ENCODE results near the gene SELENOH. TPM values are rescaled to one million over a fixed set of nuclear protein-coding genes. Genes with fewer than 3 reads are reported as not detected.

Gene SELENOH
- total and polyA plus RNA-seq, 9 of the 15 experiments (the other 6 are each of a cell fraction or from before 2014, with no cell fraction given), result 16.6 to 299 (median 118) TPM

- no peak for TF ChIP-seq PTBP1 (IDR thresholded peaks at IDR 0.05; ENCODE audit: low read depth, low read length)
- TF ChIP-seq, protein P1, sequence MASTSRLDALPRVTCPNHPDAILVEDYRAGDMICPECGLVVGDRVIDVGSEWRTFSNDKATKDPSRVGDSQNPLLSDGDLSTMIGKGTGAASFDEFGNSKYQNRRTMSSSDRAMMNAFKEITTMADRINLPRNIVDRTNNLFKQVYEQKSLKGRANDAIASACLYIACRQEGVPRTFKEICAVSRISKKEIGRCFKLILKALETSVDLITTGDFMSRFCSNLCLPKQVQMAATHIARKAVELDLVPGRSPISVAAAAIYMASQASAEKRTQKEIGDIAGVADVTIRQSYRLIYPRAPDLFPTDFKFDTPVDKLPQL (IDR thresholded peaks at IDR 0.05; ENCODE audit: extremely low read depth, insufficient read length), result no peak
- TF ChIP-seq KDM5B (IDR thresholded peaks at IDR 0.05; ENCODE audit: insufficient replicate concordance, low read depth, low read length), result peak; percentile 80
- no peak for TF ChIP-seq ZNF449 (CRISPR knock-in tag; IDR thresholded peaks at IDR 0.05)
- TF ChIP-seq SNRNP70 (optimal IDR thresholded peaks at IDR 0.05; ENCODE audit: low read depth, low read length), result no peak
- no peak for TF ChIP-seq MTF1 (CRISPR knock-in tag; IDR thresholded peaks at IDR 0.05; ENCODE audit: borderline replicate concordance)
- no peak for TF ChIP-seq SP2 (IDR thresholded peaks at IDR 0.05; ENCODE audit: extremely low read depth, low read depth, low read length, poor library complexity, severe bottlenecking)
- TF ChIP-seq FUS (optimal IDR thresholded peaks at IDR 0.05; ENCODE audit: low read depth, low read length), result no peak
- peak; percentile 99 for TF ChIP-seq ZEB2 (IDR thresholded peaks at IDR 0.05)
- no peak for TF ChIP-seq SNIP1 (IDR thresholded peaks at IDR 0.05; ENCODE audit: low read depth)
- TF ChIP-seq HMG20A (CRISPR knock-in tag; conservative IDR thresholded peaks at IDR 0.05), result no peak
- peak; percentile 77 for TF ChIP-seq PRPF4 (IDR thresholded peaks at IDR 0.05; ENCODE audit: insufficient read depth, low read depth, low read length, poor library complexity, severe bottlenecking)
- peak; percentile 78 for TF ChIP-seq ZFX (CRISPR knock-in tag; IDR thresholded peaks at IDR 0.05)
- TF ChIP-seq, protein P2, sequence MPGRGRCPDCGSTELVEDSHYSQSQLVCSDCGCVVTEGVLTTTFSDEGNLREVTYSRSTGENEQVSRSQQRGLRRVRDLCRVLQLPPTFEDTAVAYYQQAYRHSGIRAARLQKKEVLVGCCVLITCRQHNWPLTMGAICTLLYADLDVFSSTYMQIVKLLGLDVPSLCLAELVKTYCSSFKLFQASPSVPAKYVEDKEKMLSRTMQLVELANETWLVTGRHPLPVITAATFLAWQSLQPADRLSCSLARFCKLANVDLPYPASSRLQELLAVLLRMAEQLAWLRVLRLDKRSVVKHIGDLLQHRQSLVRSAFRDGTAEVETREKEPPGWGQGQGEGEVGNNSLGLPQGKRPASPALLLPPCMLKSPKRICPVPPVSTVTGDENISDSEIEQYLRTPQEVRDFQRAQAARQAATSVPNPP (IDR thresholded peaks at IDR 0.05; ENCODE audit: borderline replicate concordance, insufficient read depth, insufficient read length), result no peak
- no peak for TF ChIP-seq NFE2L1 (tag; IDR thresholded peaks at IDR 0.05; ENCODE audit: borderline replicate concordance, low read depth)
- peak; percentile 45 for TF ChIP-seq CBFA2T2 (conservative IDR thresholded peaks at IDR 0.05)
- TF ChIP-seq KLF13 (tag; IDR thresholded peaks at IDR 0.05; ENCODE audit: borderline replicate concordance, low read depth), result peak; percentile 92
- TF ChIP-seq ZNF282 (CRISPR knock-in tag; IDR thresholded peaks at IDR 0.05), result no peak
- peak; percentile 38 for TF ChIP-seq ASH1L (IDR thresholded peaks at IDR 0.05; ENCODE audit: borderline replicate concordance, low read depth, partially characterized antibody)
- no peak for TF ChIP-seq HNRNPL (IDR thresholded peaks at IDR 0.05; ENCODE audit: low read depth, low read length)
- TF ChIP-seq EP400 (IDR thresholded peaks at IDR 0.05), result peak; percentile 98
- TF ChIP-seq ZNF551 (CRISPR knock-in tag; IDR thresholded peaks at IDR 0.05), result no peak; the same call in 1 of the 2 replicates
- TF ChIP-seq PTTG1 (tag; IDR thresholded peaks at IDR 0.05; ENCODE audit: low read depth), result no peak
- no peak for TF ChIP-seq ZFP1 (CRISPR knock-in tag; IDR thresholded peaks at IDR 0.05)
Observed at GRCh38 chr11:57741132-57742086, at the start of gene SELENOH (continued).

All from K562 (cell line).